Keratinocyte (primary cell): Measurements from ENCODE around the gene PYDC1. TPM values are rescaled to one million over a fixed set of nuclear protein-coding genes. Genes with fewer than 3 reads are reported as not detected.

Experiments
- DNase-seq: peaks from one replicate; pipeline ENCODE4 v3.0.0-alpha.2; 2011; ENCODE audit warnings: low read depth, missing footprints, low spot score
- FAIRE-seq: peaks from 2 replicates; lab custom pipeline; 2011; peaks lifted over from hg19 to GRCh38; lab: Jason Lieb, UNC
- H2AFZ ChIP-seq: 2 replicates; pipeline ENCODE4 v1.6.0; 2012; ENCODE audit warnings: low read length, control low read depth, inconsistent platforms; ENCODE audit not compliant: control insufficient read depth
- H3K27ac ChIP-seq: 2 replicates; pipeline ENCODE4 v1.5.1; 2011; ENCODE audit warnings: low read length; ENCODE audit not compliant: control insufficient read depth, insufficient read depth
- H3K27me3 ChIP-seq: 3 replicates; pipeline ENCODE4 v1.6.0; 2011; ENCODE audit warnings: low read length; ENCODE audit not compliant: control insufficient read depth, insufficient read depth; ENCODE audit errors: extremely low read depth
- H3K36me3 ChIP-seq, 2 experiments: 2 replicates in 1 of 2; 3 replicates in 1 of 2; pipeline ENCODE4 v1.5.1; 2011; ENCODE audit warnings: low read length in 2 of 2, mild to moderate bottlenecking in 1 of 2; ENCODE audit not compliant: control insufficient read depth in 2 of 2, insufficient read depth in 2 of 2; ENCODE audit errors: extremely low read depth in 1 of 2
- H3K4me1 ChIP-seq: 3 replicates; pipeline ENCODE4 v1.5.1; 2011; ENCODE audit warnings: low read length; ENCODE audit not compliant: control insufficient read depth, insufficient read depth; ENCODE audit errors: extremely low read depth
- H3K4me2 ChIP-seq: 3 replicates; pipeline ENCODE4 v1.6.0; 2011; ENCODE audit warnings: low read depth, low read length; ENCODE audit not compliant: control insufficient read depth, insufficient read depth; ENCODE audit errors: extremely low read depth
- H3K4me3 ChIP-seq, 3 experiments: fragments of 200-600 bp in 1 of 3; sonication (generic) in 1 of 3; 2 replicates in 2 of 3; 3 replicates in 1 of 3; pipeline ENCODE4 v1.5.1; 2011 to 2016; ENCODE audit warnings: low read length in 3 of 3, mild to moderate bottlenecking in 3 of 3, control low read depth in 2 of 3, inconsistent platforms in 1 of 3, low read depth in 1 of 3, mixed read lengths in 1 of 3, mixed run types in 1 of 3, moderate library complexity in 1 of 3; ENCODE audit not compliant: control insufficient read depth in 2 of 3, insufficient read depth in 2 of 3; ENCODE audit errors: extremely low read depth in 1 of 3
- H3K79me2 ChIP-seq: 2 replicates; pipeline ENCODE4 v1.6.0; 2012; ENCODE audit warnings: low read length; ENCODE audit not compliant: control insufficient read depth, insufficient read depth
- H3K9ac ChIP-seq: 3 replicates; pipeline ENCODE4 v1.6.0; 2011; ENCODE audit warnings: low read length; ENCODE audit not compliant: control insufficient read depth, insufficient read depth; ENCODE audit errors: extremely low read depth
- H3K9me1 ChIP-seq: 3 replicates; pipeline ENCODE4 v1.6.0; 2011; ENCODE audit warnings: low read length; ENCODE audit not compliant: control insufficient read depth, insufficient read depth; ENCODE audit errors: extremely low read depth
- H3K9me3 ChIP-seq: 2 replicates; pipeline ENCODE4 v1.5.1; 2012; ENCODE audit warnings: low read depth, low read length; ENCODE audit not compliant: control insufficient read depth
- H4K20me1 ChIP-seq: 3 replicates; pipeline ENCODE4 v1.6.0; 2011; ENCODE audit warnings: low read length; ENCODE audit not compliant: control insufficient read depth, insufficient read depth; ENCODE audit errors: extremely low read depth
- EZH2 ChIP-seq: IDR thresholded peaks from one replicate; pipeline ENCODE4 v1.6.1; 2012; ENCODE audit warnings: inconsistent platforms, mild to moderate bottlenecking, low read length, moderate library complexity
- dilution Hi-C: fragments of 300-500 bp; cut with MboI; formaldehyde crosslinking; loops from one replicate; pipeline ENCODE4 v1.7.0; 2020; ENCODE audit warnings: low sequenced_read_pairs; ENCODE audit not compliant: extremely low pct_ligation_motif_present
- polyA plus RNA-seq, 5 experiments: library from polyadenylated mRNA; depleted of rRNA in 3 of 5; stranded (reverse) in 3 of 5; stranded (forward) in 1 of 5; unstranded in 1 of 5; fragments of >200 nt; gene quantifications; 1 replicate in 1 of 5; 2 replicates in 3 of 5; 3 replicates in 1 of 5; pipeline versions ENCODE4 v1.2.1 to v1.2.3, GENCODE V29; 2011 to 2012; ENCODE audit warnings: missing spikeins in 2 of 5, low read depth in 1 of 5, low replicate concordance in 1 of 5
- TF ChIP-seq, protein P1 (sequence below), 3 experiments: IDR thresholded peaks in 1 of 3; conservative IDR thresholded peaks in 1 of 3; optimal IDR thresholded peaks in 1 of 3; 2 replicates in 2 of 3; 3 replicates in 1 of 3; pipeline versions ENCODE3 to v1.5.1; 2011; ENCODE audit warnings: low read length in 3 of 3, mild to moderate bottlenecking in 3 of 3, moderate library complexity in 2 of 3, control low read depth in 1 of 3, inconsistent platforms in 1 of 3; ENCODE audit not compliant: insufficient read depth in 2 of 3; ENCODE audit errors: extremely low read depth in 1 of 3

PYDC1 gene
- polyA plus RNA-seq, 1 donor (not counting 4 experiments of a cell fraction or from before 2014, with no cell fraction given), result not detected

GRCh38 chr16:31199430-31200041 is 17.4 kb downstream of the PYDC1 start:
- Histone ChIP-seq H3K27ac (no peak overlapping the region), H4K20me1 (peaks cover 14% of the 10 kb centered on the region), H3K36me3 (peaks cover 9 to 20% of the 10 kb centered on the region in 2 experiments), H3K4me1 (peaks cover 23% of the 10 kb centered on the region), H3K4me3 (no peak overlapping the region), H3K4me2 (no peak overlapping the region), H3K9me1 (no peaks in the 10 kb centered on the region), H3K9ac (no peak overlapping the region), H3K9me3 (no peaks in the 10 kb centered on the region), H3K79me2 (peaks cover 2% of the 10 kb centered on the region), H2AFZ (no peak overlapping the region), H3K27me3 (no peaks in the 10 kb centered on the region)
- TF ChIP-seq, protein P1, sequence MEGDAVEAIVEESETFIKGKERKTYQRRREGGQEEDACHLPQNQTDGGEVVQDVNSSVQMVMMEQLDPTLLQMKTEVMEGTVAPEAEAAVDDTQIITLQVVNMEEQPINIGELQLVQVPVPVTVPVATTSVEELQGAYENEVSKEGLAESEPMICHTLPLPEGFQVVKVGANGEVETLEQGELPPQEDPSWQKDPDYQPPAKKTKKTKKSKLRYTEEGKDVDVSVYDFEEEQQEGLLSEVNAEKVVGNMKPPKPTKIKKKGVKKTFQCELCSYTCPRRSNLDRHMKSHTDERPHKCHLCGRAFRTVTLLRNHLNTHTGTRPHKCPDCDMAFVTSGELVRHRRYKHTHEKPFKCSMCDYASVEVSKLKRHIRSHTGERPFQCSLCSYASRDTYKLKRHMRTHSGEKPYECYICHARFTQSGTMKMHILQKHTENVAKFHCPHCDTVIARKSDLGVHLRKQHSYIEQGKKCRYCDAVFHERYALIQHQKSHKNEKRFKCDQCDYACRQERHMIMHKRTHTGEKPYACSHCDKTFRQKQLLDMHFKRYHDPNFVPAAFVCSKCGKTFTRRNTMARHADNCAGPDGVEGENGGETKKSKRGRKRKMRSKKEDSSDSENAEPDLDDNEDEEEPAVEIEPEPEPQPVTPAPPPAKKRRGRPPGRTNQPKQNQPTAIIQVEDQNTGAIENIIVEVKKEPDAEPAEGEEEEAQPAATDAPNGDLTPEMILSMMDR (optimal IDR thresholded peaks at IDR 0.05 in 1 of 3, IDR thresholded peaks at IDR 0.05 in 1 of 3, conservative IDR thresholded peaks at IDR 0.05 in 1 of 3; ENCODE audit: extremely low read depth in 1 of 3, insufficient read depth in 2 of 3, low read length in 3 of 3), result no peak
- TF ChIP-seq EZH2, result no peak
- DNase-seq (no peak), FAIRE-seq (no peak)
- dilution Hi-C loops, result no loop called here

GRCh38 chr16:31198207-31198882 is 18.6 kb downstream of the PYDC1 start:
- H4K20me1 ChIP-seq, result peaks cover 18% of the 10 kb centered on the region
- DNase-seq, result no peak
- no peaks in the 10 kb centered on the region for H3K9me3 ChIP-seq
- H2AFZ ChIP-seq, result no peak overlapping the region
- dilution Hi-C loops, result no loop called here
- no peaks in the 10 kb centered on the region for H3K9me1 ChIP-seq
- peaks cover 23% of the 10 kb centered on the region for H3K4me1 ChIP-seq
- no peak overlapping the region for H3K9ac ChIP-seq
- H3K27me3 ChIP-seq, result no peaks in the 10 kb centered on the region
- peaks cover 2% of the 10 kb centered on the region for H3K79me2 ChIP-seq
- H3K4me3 ChIP-seq, result no peak overlapping the region
- peaks cover 12 to 29% of the 10 kb centered on the region in 2 experiments for H3K36me3 ChIP-seq
- H3K27ac ChIP-seq, result no peak overlapping the region
- no peak overlapping the region for H3K4me2 ChIP-seq
- FAIRE-seq, result no peak
- no peak for TF ChIP-seq EZH2
- TF ChIP-seq, protein P1 (optimal IDR thresholded peaks at IDR 0.05 in 1 of 3, IDR thresholded peaks at IDR 0.05 in 1 of 3, conservative IDR thresholded peaks at IDR 0.05 in 1 of 3; ENCODE audit: extremely low read depth in 1 of 3, insufficient read depth in 2 of 3, low read length in 3 of 3), result no peak
